Endothelial cell of umbilical vein (primary cell): ENCODE results near the gene FAM186B.

ENCODE experiments used
- EZH2 ChIP-seq: IDR thresholded peaks from 2 replicates; pipeline ENCODE4 v1.6.1; 2012; ENCODE audit warnings: borderline replicate concordance, low read depth, mild to moderate bottlenecking, moderate library complexity, low read length, inconsistent platforms; ENCODE audit not compliant: severe bottlenecking
- FOS ChIP-seq: IDR thresholded peaks from 2 replicates; pipeline ENCODE4 v1.6.1; 2011; ENCODE audit warnings: mild to moderate bottlenecking, low read length, moderate library complexity, borderline replicate concordance; ENCODE audit not compliant: insufficient read depth
- TF ChIP-seq, protein P1 (sequence below), 2 donors: IDR thresholded peaks; 1 replicate in 1 of 2; 2 replicates in 1 of 2; pipeline ENCODE4 v1.5.1; 2011; ENCODE audit warnings: low read length in 2 of 2, mild to moderate bottlenecking in 2 of 2, moderate library complexity in 2 of 2, control low read depth in 1 of 2, inconsistent platforms in 1 of 2, low read depth in 1 of 2; ENCODE audit not compliant: insufficient read depth in 1 of 2; ENCODE audit errors: extremely low read depth in 1 of 2

DNA sequence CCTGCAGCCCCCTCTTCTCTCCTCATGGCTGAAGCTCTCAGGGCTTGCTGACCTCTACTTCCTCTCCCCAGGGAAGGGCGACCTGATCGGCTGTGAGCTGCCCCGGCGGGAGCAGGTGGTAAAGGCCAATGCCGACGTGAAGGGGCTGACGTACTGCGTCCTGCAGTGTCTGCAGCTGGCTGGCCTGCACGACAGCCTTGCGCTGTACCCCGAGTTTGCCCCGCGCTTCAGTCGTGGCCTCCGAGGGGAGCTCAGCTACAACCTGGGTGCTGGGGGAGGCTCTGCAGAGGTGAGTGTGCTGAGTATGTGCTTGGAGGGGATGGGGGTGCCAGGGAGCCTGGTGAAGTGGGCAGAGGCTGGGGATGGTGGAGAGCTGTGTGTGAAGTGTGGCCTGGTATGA lies 51.2 kb downstream of the FAM186B start:
- TF ChIP-seq EZH2 = no peak
- TF ChIP-seq FOS = no peak
- TF ChIP-seq, protein P1, sequence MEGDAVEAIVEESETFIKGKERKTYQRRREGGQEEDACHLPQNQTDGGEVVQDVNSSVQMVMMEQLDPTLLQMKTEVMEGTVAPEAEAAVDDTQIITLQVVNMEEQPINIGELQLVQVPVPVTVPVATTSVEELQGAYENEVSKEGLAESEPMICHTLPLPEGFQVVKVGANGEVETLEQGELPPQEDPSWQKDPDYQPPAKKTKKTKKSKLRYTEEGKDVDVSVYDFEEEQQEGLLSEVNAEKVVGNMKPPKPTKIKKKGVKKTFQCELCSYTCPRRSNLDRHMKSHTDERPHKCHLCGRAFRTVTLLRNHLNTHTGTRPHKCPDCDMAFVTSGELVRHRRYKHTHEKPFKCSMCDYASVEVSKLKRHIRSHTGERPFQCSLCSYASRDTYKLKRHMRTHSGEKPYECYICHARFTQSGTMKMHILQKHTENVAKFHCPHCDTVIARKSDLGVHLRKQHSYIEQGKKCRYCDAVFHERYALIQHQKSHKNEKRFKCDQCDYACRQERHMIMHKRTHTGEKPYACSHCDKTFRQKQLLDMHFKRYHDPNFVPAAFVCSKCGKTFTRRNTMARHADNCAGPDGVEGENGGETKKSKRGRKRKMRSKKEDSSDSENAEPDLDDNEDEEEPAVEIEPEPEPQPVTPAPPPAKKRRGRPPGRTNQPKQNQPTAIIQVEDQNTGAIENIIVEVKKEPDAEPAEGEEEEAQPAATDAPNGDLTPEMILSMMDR (IDR thresholded peaks at IDR 0.05; ENCODE audit: extremely low read depth in 1 of 2, insufficient read depth in 1 of 2, low read depth in 1 of 2, low read length in 2 of 2) = no peak
